Hypothalamus (tissue), 51 donors: ENCODE results near the gene MAP3K14.
A peak's percentile ranks its signal among the peaks of the same experiment; 100 is the strongest.
"Not testable (repeated sequence)": the region's sequence is repeated elsewhere in the genome, so short reads cannot be mapped to it uniquely, and the experiment has no call there.

Source experiments
- DNase-seq, 51 donors: peaks; one replicate each; lab custom pipeline; 2025; lab: John Stamatoyannopoulos, UW

Gene MAP3K14

DNA sequence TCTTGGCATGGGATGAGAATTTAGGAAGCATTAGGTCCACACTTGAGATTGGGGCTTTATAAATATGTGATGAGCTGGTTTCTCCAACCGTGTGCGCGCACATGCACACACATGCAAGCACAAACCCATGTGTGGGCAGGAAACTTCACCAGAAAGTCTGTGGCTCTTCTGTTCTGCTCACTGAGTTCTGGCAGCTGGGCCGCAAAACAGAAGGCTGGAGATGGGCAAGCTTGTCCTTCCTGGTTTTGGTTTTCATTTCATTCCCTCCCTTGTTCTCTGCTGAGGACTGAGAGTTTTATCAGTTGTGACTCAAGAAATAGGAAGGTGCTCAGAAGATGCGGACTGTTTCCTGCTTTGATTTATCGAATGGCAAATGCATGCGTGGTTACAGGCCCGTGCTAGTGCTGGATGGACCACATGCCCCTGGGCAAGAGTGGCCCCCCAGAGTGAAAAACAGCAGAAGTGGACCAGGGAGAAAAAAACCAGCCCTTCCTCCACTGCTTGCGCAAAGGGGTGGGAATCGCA is 14.1 kb downstream of the MAP3K14 start:
- DNase-seq: peak in 1 of 51 donors; percentile 28

DNA sequence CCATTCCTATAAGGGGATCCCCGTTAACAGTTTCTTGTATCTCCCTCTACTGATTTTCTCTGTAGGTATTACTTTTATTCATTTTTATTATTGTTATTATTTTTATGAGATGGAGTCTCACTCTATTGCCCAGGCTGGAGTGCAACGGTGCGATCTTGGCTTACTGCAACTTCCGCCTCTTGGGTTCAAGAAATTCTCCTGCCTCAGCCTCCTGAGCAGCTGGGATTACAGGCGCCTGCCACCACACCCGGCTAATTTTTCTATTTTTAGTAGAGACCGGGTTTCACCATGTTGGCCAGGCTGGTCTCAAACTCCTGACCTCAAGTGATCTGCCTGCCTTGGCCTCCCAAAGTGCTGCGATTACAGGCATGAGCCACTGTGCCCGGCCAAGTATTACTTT is 14.6 kb downstream of the MAP3K14 start:
- DNase-seq: not testable (repeated sequence)

DNA sequence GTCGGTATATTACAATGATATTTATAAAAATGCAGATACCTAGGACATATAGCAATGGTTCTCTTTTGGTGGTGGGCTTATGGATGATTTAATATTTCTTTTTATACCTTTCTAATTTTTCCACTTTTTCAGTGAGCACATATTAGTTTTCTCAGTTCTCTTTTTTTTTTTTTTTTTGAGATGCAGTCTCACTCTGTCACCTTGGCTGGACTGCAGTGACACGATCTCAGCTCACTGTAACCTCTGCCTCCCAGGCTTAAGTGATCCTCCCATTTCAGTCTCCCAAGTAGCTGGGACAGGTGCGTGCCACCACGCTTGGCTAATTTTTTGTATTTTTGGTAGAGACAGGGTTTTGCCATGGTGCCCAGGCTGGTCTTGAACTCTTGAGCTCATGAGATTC is 15.1 kb downstream of the MAP3K14 start:
- no peak for DNase-seq

DNA sequence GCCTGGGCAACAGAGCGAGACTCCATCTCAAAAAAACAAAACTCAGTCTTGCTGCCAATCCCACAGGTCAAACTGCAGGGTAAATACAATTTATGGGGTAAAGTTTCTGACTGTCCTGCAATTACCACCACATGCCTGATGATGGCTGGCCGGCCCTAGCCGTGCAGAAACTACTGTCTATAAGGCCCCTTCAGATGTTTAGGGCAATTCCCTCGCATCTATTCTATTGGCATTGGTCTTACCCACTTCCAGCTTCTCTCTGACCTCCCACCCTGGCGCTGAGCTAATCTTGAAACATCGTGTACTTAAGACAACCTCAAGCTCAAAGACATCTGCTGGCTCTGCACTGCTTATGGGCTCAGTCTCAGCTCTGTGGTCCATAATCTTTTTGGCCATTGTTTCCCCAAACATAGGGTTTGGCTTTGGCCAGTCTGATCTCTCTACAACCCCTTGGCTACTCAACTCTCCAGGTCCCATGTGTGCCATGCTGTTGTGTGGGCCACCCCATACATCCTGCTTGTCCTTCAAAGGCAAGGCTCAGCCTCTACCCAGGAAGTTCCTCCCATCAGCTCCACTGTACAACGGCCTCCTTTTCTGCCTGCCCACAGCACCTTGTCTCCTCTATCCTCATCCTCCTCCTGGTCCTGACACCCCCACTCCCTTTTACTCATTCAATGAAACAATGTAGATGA is 16.6 kb downstream of the MAP3K14 start:
- no peak for DNase-seq

DNA sequence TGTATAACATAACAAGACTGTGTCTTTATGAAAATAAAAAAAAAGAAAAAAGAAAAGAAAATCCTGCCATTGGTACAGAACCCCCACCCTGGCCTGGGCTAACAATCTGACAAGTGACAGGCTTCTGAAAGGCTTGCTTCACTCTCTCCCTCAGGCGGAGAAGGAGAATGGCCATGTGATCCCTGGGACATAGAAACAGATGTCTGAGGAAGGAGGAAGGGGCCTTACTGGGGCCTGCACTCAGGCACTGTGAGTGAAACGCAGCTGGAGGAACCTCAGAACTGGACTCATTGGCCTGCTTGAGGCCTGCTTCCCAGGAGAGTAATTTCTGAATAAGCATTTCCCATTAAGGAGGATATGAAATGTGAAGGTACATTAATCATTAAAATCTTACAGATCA is 17.5 kb downstream of the MAP3K14 start:
- peak in 11 of 51 donors; percentile 16 to 43 (median 33) for DNase-seq

DNA sequence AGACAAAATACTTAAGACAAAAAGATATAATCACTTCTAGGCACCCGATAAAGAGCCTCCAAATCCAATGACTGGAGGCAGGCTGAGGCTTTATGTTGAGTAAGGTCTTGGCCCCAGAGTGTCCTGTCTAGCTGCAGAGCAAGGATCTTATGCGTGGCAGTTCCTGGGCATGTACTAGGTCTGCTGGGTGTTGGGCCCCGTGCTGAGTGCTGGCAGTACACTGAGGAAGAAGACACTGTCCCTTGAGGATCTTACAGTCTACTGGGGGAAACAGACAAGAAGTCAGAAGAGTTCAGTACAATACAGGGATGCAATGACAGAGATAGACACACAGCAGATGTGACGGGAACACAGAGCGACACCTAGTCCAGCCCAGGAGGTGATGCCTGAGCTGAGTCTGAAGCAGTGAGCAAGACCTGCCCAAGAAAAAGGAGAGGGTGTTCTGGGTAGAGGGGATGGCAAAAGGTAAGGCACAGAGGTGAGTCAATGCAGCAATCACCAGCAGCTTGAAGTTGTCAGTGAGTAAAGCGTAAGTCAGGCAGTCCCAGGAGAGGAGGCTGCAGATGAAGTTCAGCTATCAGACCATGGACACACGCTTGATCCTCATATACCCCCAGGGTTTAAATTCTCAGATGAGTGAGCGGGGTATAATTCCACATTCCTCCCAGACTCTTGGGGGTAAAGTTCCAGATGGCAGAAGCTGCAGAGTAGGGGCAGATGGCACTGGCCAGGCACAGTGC is 18.1 kb downstream of the MAP3K14 start:
- no peak for DNase-seq

DNA sequence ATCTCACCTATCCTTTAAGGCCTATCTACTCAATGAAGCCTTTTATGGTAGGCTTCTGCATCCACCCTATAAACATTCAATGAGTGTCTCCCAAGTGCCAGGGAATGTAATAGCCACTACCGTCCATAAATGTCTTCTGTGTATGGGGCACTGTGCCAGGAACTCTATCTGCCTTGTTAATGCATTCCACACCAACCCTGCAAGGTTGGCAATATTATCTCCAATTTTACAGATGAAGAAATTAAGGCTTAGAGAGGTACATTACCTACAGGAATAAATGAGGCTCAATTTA is 20.0 kb downstream of the MAP3K14 start:
- no peak for DNase-seq

DNA sequence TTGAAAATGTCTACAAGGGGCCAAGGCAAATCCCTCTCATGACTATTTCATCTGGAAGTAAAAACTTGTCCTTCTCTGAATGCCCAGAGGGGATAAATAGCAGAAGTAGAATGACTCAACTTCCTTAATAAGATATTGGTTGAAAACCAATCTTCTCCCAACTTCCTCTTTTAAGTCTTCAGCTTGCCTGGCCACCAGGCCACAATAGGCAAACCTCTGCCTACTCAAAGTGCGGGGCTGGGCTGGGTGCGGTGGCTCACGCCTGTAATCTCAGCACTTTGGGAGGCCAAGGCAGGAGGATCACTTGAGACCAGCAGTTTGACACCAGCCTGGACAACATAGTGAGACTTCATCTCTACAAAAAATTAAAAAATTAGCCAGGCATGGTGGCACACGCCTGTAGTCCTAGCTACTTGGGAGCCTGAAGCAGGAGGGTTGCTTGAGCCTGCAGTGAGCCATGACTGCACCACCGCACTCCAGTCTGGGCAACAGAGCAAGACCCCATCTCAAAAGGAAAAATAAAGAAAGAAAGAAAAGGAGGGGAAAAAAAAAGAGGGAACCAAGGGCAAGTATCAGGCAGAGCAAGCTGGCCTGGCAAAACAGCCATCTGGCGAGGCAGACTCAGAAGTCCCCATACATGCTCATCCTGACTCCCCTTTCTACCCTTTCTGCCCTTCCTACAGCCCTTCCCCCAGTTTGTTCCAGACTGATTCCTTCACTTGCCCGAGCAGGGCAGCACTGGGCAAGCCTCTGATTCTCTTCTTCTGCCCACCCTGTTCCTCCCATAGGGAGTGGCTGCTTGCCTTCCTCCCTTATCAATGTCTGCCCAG is 20.6 kb downstream of the MAP3K14 start:
- DNase-seq: no peak

DNA sequence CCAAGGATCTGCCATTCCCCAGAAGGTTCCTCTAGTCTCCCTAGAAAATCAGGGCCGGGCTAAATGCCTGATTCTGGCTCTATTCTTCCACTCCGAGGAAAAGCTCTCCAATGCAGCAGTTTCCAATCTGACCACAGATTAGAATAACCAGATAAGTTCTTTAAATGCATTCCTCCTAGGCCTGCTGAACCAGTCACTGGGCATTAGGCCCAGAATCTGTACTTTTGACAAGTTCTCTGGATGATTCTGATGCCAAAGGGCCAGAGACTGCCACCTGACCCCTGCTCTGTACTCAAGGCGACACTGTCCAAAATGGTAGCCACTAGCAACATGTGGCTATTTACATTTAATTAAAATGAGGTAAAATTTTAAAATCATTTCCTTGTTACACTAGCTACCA is 22.3 kb downstream of the MAP3K14 start:
- peak in 4 of 51 donors; percentile 19 to 42 (median 22) for DNase-seq

DNA sequence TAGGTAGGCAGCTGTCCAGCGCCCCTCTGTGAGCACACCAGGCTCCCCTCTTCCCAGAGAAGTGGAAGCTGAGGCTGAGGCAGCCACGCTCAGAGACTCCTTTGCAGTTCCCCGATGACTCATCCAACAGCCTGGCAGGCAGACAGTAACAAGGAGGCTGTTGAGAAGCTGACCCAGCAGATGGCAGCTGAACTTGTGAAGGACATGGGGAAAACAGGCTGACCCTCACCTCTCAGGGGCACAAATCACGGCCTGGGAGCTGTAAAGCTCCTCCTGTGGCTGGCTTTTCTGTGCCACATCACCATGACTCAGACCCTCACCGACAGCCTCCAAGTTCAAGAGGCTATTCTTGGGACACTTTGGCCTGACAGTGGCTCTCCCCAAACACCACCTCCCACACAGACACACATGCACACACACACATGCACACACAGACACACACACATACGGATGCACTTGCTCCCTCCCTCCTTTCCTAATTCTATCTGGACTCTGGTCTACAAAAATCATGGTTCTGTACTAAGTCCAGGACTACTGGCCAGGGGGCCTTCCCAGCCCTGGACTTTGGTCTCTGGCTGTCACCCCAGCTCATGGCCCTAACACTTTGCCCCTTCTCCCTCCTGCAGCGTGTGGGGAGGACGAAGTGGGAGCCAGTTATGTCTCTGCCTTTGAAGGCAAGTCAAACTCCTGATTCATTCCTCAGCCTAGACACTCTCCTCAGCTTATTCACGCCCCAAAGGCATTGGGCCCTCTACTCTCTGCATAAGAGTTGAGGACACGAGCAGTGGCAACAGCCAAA is 23.2 kb downstream of the MAP3K14 start:
- peak in 37 of 51 donors; percentile 13 to 83 (median 52) for DNase-seq

DNA sequence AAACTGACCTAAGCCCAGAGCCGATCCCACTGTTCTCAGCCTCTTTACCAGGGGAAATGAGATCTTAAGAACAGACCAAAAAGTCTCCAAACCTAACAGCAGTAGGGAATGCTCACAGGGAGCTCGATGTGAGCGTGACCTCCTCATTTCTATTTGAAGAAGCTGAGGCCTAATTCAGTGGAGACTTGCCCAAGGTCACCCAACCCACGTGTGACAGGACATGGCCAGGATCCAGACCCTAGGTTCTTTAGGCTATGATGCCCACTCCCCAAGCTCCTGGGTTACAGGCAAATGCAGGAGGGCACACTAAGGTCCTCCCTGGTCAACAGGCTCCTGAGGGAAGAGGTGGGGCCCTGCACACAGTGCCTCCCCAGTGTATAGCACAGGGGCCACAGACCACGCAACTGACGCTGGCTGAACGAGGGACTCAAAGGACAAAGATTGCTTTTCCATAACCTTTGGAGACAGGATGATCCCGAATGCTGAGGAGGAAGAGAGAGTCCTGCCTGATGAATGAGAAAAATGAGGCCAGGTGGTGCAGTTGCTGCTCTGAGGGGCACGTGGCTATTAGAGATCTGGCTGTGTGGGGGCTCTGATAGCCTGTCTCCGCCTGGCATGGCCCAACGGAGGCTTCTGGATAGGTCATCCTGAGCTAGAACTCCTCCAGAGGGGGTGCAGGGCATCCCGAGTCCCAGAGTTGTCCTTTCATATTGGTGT is 24.0 kb downstream of the MAP3K14 start:
- no peak for DNase-seq

DNA sequence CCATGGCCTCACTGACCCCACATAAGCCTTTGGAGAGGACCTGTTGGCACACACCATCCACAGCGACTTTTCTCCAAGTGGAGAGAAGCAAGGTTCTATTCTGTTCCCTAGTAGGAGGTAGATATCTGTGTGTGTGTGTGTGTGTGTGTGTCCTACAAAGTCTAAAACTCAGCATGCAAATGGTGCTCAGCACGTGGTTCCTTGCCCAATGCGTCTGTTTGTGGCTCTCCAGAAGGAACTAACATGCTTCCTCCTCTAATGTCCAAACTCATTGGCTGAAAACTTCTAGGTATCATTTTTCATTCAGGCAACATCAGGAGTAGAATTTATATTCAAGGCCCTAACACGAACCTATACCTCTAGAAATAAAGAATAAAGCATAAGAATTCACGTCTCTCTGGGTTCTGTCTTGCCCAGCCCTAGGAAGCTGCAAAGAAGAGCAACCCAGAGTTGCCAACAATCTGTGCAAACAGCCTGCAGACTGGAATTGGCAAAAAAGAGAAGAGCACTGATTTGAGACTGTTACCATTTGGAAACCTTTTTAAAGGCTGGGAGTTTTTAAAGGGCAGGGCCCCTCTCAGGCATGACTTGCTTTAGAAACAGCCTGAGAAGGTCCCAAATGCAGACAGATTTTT is 25.5 kb downstream of the MAP3K14 start:
- DNase-seq: peak in 8 of 51 donors; percentile 15 to 24 (median 19)

DNA sequence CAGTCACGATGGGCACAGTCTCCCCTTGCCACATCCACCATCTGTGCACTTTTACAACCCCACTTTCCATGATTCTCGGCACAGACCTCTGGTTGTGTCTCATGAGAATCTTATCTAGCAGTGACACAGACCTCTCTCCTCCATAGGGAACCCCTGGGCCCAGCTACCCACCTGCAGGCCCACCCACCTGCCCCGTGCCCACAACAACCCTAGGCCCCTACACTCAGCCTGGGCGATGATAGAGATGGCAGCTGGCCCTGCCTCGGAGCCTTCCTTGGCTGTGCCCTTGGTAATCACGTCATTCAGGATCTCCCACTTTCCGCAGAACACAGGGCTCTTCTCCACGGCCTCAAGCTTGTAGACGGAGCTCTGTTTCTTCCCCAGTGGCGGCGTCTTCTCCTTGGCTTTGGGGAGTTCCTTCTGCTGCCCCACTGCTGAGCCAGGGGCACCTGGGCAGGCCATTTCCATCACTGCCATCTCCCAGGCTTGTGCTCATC is 26.5 kb downstream of the MAP3K14 start:
- DNase-seq: no peak

DNA sequence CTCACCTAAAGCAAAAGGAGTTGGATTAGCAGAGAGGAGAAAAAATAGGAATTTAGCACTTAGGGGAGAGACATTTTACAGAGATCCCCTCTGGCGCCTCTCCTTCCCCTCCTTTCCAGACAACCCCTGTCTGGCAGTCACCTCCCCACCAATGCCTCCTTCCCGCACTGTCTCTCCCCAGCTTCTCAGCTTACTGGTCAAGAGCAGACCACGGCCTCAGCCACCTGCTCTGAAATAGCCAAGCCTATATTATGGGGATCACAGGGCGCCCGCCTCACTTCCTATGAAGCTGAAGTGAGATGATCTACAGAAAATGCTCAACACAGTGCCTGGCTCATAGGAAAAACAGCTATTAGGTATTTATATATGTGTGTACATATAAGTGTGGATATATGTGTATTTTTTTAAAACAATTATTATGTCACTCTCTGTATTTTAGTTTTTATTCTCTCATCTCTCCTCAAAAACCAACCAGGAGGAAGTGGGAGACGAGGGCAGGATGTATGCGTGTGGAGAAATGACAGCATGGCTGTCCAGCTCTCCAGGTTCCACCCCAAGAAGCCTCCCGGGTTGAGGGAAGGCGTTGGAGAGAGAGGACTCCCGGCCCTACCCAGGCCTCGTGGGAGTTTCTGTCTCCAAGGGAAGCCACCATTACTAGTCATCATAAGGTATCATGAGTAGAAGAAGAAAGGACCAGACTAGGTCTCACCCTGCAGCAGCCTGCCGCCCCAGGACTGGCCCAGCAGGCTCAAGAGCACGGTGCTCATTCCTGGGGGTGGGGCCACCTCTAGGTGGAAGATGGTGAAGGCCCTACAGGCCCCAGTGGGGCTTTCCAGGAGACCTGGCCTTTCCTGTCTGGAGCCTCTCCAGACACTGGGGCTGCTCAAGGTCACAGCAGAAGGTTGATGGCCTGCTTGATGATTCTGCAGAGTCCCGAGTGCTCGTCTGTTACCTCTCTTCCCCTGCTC is 27.2 kb downstream of the MAP3K14 start:
- no peak for DNase-seq

DNA sequence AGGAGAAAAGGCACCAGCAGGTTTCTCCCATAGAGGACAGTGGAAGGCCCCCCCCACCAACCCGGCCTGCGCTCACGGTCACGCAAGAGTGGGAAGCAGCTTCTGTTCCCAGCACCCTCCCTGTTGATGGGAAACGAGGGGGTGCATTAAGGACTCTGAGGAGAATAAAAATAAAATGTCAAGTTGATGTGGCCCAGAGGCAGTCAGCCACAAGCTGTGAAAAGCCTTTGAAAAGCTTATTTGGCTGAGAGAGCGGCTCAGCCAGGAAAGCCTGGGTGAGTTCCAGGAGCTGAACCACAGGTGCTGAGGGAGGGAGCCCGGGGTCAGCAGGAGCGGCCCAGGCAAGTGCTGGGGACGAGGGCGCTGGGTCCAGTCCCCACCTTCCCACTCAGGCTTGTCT is 28.0 kb downstream of the MAP3K14 start:
- DNase-seq: peak in 28 of 51 donors; percentile 10 to 73 (median 44)

DNA sequence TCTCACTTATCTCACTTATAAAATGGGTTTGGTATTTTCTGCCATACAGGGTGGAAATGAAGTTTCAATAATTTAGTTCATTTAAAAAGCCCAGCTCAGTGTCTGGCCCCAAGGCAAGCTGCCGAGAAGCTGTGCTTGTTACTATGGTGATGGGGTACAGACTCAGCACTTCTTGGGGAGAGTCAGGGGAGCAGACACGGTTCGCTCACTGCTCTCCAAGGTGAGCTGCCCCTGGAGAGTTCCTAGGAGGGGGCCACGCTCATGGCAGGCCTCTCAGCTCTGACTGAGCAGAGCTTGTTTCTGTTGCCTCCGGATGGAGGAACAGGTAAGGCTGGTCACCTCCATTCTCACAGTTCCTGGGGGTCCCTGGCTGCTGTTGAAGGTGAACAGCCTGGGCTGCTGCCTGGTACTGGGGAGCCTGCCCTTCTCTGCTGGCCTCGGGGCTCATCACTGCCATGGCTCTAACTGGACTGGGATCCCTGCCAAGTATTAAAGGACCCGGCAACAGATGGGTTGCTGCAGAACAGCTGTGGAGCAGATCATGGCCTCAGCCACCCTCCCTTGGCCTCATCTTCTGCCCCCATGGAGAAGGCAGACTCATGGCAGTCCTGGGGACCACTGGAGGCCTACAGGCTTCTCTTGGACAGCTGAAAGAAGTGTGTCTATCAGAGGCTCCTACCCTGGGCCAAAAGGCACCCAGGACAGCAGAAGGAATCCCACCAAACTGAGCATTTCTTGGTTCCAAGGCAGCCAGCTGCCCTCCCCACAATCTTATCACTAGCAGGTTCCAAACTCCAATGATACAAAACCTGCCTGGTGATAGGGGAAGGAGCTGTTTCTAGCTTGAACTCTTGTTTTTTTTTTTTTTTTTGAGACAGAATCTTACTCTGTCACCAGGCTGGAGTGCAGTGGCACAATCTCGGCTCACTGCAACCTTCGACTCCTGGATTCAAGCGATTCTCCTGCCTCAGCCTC is 29.0 kb downstream of the MAP3K14 start:
- DNase-seq: peak in 2 of 51 donors; percentile 16 to 37

DNA sequence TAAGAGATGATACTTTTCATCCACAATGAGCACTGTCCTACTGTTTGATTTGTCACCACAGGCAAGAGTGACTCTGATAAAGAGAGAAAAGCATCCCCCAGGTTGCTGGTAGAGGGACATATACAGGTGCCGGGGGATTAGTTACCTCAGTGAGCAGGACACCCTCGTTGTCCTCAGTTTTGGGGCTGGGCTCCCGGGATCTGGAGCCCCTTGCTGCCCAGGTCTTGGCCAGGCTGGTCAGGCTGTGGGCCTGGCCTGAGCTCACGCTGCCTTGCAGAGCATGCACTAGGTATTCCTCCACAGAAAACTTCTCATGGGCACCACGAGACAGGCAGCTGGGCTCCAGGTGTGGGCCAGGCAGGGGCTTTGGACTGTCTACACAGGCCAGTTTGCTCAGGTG is 30.5 kb downstream of the MAP3K14 start:
- no peak for DNase-seq
